HG03108 (cell line): Measurements from ENCODE around the gene MAST2.
"Not testable (repeated sequence)": the region's sequence is repeated elsewhere in the genome, so short reads cannot be mapped to it uniquely, and the experiment has no call there.

Experiments used
- ATAC-seq: cut with Tn5 transposase; IDR thresholded peaks from one replicate; pipeline ENCODE4 v1.9.1; 2021; ENCODE audit warnings: moderate library complexity; ENCODE audit not compliant: unreplicated experiment

MAST2 gene

DNA sequence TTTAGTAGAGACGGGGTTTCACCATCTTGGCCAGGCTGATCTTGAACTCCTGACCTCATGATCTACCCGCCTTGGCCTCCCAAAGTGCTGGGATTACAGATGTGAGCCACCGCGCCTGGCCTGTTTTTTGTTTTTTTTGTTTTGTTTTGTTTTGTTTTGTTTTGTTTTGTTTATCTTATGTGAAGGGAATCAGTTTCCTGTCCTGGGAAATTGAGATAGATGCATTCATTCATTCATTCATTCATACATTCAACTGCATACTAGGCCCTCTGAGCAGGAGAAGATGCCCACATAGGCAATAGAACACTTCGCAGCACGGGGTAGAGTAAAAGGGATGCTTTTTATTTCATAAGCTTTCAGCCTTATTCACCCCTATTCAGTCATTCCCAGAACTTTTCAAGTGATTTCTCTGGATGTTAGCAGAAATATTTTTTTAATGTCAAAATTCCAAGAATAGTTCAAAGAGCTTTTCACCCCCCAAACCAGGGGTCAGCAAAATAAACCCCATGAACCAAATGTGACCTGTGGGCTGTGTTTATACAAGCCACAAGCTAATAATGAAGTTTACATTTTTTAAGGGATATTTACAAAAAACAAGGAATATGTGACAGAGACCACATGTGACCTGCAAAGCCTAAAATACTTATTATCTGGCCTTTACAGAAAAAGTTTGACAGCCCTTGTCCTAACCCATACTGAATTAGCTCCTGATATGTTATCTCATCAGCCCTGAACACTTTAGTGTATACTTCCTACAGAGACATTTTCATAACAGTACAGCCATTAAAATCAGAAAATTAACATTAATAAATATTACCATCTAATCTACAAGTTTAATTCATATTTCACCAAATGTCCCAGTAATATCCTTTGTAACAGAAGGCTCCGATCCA lies 127.1 kb downstream of the MAST2 start:
- no peak for ATAC-seq

DNA sequence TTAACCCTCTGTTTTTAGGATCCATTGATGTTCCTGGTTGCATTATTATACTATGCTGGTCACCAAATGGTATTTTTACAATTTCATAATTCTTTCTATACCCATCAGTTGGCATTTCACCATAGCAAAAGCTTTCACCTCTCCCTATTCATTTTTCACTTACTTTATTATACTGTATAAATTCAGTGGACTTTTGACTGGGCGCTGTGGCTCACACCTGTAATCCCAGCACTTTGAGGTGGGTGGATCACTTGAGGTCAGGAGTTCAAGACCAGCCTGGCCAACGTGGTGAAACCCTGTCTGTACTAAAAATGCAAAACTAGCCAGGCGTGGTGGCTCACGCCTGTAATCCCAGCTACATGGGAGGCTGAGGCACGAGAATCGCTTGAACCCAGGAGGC lies 128.8 kb downstream of the MAST2 start:
- ATAC-seq = not testable (repeated sequence)

DNA sequence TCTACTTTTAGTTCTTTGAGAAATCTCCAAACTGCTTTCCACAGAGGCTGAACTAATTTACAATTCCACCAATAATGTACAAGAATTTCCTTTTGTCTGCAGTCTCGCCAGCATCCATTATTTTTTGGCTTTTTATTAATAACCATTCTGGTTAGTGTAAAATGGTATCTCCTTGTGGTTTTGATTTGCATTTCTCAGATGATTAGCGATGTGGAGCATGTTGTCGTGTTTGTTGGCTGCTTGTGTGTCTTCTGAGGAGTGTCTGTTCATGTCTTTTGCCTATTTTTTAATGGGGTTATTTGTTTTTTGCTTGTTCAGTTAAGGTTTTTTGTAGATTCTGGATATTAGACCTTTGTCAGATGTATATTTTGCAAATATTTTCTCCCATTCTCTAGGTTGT lies 131.5 kb downstream of the MAST2 start:
- ATAC-seq = no peak

DNA sequence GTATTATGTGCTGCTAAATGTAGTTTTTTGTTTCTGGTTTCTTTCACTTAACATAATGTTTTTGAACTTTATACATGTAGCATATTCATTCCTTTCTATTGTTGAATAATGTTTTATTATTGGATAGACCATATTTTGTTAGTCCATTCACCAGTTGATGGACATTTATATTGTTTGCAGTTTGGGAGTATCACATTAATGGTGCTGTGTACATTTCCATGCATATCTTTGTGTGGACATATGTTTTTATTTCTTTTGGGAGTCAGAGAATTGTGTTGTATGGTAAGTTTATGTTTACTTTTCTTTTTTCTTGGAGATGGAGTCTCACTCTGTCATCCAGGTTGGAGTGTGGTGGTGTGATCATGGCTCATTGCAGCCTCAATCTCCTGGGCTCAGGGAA lies 134.6 kb downstream of the MAST2 start:
- ATAC-seq = no peak

DNA sequence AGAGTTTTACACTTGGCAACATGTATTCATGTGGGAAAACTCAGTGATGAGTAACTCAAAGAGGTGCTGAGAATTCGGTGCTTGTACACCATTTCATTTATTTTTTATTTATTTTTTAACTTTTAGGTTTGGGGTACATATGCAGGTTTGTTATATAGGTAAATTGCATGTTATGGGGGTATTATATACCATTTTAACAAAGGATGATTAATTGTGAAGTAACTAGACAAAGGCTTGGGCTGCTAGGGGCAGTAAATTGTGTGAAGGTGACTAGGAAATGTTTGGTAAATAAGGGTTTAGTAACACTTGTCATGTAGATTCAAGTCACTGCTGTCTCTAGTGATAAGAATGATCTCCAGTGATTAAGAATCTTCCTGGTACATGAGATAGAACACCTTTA lies 139.0 kb downstream of the MAST2 start:
- no peak for ATAC-seq

DNA sequence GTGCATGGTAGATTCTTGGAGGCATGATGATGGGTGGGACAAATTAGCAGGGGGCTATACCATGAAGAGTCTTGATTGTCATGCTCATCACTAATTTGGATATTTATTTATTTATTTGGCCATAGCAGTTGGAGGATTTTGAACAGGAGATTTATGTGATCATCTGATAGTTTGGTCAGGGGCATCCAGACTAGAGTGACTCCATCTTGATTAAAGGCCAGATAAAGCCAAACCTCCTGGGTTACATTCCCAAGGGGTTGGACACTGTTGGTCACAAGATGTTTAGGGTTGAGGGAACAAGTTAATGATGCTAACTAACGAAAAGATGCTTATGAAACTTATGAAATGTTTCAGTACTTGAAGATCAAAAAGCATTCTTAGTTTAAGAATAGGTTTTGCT lies 139.8 kb downstream of the MAST2 start:
- ATAC-seq = no peak

DNA sequence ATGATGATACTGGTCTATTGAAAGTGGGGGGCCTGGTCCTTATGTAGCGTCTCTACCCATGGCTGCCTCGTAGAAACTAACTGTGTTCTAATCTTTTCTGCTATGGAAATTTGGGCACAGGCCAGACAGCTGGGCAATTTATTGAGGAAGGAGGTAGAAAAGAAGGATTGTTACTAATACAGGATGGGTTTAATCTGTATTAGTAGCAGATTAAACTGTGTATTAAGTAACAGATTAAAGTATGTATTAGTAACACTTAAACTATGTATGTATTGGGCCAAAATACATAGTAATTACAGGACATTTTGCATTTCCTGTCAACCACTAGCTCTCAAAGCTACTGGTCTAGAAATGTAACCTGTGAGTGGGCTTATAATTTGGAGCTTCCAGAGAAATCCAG lies 142.0 kb downstream of the MAST2 start:
- ATAC-seq = no peak

DNA sequence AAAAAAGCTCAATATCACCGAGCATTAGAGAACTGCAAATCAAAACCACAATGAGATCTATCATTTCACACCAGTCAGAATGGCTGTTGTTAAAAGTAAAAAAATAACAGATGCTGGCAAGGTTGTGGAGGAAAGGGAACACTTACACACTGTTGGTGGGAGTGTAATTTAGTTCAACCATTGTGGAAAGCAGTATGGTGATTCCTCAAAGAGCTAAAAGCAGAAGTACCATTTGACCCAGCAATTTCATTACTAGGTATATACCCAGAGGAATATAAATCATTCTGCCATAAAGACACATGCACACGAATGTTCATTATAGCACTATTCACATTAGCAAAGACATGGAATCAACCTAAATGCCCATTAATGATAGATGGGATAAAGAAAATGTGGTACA lies 146.1 kb downstream of the MAST2 start:
- ATAC-seq = not testable (repeated sequence)

DNA sequence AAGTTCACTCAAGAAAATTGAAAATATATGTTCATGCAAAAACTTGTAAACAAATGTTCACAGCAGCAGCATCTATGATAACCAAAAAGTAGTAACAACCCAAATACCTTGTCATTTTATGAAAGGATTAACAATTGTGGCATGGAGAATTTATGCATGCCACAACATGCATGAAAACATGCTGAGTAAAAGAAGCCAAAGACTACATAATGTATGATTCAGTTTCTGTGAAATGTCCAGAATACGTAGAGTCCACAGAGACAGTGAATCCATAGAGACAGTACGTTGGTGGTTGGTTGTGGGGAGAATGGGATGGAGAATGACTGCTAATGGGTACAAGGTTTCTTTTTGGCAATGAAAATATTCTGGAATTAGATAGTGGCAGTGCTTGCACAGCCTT lies 148.7 kb downstream of the MAST2 start:
- no peak for ATAC-seq

DNA sequence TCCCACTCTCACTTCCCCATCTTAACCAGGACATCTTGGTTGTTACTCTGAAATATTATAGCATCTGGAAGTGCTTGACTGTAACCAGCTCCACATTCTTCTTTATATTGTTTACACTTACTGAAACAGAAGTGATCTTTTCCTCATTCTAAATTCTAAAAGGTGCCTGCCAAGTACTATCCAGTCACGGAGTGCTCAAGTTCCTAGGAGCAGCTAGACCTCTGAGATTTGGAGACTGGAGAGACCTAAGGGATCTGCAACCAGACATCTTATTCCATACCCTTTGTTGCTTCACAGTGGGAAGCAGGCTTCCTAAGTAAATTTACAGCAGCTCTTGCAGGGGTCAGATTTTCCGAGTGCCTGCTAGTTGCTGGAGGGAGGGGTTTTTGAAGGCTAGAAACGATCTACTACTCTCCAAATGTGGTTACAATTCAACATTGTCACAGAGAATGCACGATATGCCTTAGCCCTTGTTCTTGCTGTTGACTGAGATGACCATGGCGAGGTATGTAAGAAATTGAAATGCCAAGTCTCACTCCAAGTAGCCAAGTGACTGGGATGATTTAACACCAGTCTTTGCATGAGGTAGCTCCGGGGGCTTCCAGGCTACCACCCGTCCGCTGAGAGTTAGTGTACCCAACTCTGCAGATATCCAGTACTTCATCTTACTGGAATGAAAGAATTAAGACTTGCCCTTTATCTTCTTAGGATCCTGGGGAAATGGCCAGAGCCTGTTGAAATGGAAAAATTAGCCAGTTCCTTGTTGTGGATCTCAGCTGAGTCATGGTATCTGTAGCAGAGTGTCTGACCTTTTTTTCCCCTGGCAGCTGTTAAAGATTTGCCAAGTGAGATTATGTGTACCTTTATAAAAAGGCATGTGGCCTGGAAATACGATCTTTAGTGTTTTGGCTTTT lies 150.8 kb downstream of the MAST2 start:
- ATAC-seq = no peak

DNA sequence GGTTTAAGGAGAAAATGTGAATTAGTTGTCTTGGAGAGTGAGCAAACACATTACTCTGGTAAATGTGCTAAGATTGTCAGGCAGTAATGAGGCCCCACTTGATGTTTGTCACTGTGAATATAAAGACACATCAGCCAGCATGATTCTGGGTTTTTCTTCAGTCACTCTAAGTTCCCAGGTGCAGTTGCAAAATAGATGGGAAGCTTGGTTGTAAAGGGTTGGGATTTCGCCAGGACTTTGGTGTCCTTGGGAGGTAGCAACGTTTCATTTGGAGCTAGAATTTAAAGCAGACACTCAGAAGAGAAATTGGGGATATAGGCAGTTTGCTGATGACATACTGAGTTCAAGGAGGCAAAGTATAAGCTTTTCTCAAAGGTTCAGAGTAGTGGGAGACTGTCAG lies 154.3 kb downstream of the MAST2 start:
- no peak for ATAC-seq

DNA sequence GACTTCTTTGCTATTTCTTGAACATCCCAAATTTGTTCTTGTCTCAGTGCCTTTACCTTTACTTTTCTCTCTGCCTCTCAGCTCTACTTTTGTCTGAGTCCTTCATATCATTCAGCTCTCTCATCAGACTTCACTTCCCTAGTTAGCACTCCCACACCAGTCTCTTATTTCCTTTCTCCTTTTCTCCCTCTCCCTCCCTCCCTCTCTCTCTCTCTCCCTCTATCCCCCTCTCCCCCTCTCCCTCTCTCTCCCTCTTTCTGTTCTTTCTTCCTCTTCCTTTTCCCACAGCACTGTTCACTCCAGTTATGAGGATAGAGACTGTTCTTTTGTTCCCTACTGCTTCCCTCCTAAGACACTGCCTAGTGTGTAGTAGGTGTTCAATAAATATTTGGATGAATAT lies 154.9 kb downstream of the MAST2 start:
- ATAC-seq = no peak

DNA sequence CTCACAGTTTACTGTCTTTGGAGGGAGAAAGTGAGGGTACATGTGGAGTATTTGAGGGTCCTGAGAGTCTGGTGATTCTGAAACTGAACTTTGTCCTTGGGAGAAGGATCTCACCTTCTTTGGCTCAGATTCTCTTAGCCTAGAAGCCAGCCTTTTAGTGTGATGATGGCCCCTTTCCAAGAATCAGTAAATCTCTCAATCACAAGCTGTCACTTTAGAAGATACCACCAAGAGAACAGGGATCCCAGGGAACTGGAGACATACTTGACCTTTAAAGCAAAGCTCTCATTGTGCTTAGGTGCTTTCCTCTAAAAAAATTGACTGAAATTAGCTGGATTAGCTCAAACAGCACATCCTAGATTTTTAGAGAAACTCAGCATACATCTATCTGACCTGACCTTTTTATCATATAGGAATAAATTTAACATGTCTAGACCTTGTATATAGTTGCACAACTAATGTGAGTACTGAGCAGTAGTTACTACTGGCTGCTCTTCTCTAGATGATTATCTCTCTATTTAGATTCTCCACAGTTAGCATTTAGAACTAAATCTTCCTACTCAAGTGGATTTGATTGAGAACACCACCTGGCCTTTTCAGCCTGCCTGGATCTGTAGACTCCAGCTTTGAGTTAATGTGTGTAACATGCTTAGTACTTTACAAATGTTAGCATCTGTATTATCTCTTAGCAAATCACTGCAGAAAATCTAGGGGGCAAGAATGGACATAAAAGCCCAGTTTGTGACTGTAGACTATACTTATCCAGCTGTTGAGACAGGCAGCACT lies 157.7 kb downstream of the MAST2 start:
- no peak for ATAC-seq

DNA sequence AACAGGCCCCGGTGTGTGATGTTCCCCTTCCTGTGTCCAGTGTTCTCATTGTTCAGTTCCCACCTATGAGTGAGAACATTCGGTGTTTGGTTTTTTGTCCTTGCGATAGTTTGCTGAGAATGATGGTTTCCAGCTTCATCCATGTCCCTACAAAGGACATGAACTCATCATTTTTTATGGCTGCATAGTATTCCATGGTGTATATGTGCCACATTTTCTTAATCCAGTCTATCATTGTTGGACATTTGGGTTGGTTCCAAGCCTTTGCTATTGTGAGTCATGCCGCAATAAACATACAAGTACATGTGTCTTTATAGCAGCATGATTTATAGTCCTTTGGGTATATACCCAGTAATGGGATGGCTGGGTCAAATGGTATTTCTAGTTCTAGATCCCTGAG lies 158.5 kb downstream of the MAST2 start:
- not testable (repeated sequence) for ATAC-seq

DNA sequence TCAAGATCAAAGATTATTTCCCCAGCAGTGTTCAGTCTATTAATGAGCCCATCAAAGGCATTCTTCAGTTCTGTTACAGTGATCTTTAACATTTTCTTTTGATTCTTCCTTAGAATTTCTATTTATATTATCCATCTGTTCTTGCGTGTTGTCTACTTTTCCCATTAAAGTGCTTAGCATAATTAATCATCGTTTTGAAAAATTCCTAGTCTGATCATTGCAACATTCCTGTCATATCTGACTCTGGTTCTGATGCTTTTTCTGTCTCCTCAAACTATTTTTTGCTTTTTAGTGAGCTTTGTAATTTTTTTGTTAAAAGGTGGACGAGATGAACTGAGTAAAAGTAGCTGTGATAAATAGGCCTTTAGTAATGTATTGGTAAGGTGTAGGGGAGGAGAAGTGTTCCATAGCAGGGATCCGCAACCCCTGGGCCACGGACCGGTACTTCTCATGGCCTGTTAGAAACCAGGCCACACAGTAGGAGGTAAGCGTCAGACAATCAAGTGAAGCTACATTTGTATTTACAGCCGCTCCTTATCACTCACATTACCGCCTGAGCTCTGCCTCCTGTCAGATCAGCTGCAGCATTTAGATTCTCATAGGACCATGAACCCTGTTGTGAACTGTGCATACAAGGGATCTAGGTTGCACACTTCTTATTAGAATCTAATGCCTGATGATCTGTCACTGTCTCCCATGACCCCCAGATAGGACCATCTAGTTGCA lies 165.7 kb downstream of the MAST2 start:
- no peak for ATAC-seq

DNA sequence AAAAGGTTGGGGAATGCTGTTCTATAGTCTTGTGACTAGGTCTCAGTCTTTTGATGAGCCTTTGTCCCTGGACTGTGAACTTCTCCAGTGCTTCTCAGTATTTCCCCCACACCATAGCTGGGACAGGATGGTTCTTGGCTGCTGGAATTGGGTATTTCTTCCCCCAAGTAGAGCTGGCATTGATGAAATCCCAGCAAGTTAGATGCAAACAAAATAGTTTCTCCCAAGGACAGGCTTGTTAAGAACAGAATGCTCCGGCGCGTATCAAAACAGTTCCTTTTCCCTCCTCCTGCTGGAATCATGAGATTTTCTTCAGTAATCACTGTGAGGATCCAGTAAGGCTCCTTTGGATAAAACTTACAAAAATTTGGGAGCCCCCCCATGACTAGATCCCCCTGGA lies 166.5 kb downstream of the MAST2 start:
- ATAC-seq = no peak

DNA sequence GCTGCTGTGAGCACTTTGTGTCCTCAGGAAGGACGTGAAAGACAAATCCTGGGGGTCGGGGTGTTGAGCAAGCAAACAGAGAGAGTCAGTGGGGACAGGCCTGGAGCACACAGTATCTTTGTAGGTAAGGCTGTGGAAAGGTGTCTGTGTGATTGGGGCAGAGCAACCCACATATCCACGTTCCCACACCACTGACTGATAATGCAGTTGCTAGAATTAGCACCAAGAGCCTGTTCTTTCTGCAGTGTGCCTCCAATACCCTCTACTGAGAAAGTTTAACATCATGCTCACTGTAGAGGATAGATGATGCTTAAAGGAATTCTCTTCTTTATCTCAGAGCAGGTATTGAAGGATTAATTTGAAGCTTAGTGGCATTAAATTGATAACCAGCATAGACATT lies 167.9 kb downstream of the MAST2 start:
- no peak for ATAC-seq

DNA sequence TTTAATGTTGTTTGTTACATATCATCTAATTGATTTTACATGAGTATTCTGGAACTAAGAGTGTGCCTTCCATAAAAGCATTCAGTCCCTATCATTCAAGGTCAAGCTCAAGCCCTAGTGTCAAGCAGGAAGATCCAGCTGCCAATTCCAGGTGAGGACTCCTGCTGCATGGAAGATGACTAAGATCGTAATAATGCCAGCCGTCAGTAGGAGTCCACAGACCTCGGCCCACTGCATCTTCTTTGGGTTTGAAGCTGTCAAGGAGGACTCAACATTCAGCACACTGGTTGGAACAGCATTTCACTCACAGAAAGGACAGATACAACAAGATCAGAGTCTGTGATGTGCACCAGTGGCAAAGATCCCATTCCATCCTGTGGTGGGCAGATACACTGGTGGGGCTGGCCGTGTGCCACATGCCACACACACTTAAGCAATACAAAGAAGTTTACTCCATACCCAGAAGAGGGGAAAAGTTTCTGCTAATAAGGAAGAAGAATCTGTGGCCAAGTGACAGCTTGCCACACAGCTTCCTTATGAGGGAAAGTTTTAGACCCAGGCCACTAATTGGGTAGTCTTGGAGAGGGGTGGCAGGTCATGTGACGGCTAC lies 168.6 kb downstream of the MAST2 start:
- no peak for ATAC-seq

DNA sequence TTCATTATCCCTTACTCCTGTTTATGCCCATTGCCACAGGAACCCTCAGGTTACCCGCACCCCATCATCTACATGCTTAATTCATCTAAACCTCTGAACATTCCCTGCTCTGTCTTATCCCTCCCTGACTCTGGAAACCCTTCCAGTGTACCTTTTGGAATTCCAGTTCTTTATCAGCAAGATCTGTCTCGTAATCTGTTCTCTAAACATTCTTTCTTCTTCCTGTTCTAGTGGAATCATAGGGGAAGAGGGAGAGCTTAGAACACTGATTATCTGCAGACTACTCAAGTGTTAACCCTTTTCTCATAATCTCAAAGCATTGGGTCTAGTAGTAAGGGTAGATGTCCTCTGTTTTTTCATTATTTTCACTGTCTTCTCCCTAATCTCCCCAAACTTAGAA lies 169.2 kb downstream of the MAST2 start:
- ATAC-seq = no peak

DNA sequence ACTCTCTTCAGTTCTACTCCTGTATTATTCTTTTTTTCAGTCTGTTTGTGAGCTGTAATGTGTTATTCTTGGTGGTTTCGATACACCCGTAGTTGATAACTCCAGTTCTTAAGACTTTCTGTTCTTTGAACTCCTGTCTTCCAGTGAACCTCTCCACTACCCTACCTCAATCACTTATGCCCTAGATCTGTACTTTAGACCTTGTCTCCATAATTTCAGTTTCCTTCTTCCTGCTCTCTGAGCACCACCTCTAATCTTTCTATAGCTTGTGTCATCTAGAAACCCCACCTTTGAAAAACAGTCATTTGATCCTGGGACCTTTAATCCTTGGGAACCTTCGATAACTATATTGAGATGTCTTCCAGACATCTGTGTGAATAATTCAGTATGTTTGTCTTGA lies 169.7 kb downstream of the MAST2 start:
- no peak for ATAC-seq
